A549 treated with CORT108297 at 1 μM for 4 hours (cell line): ENCODE results near the gene DTX3L. TPM values are rescaled to one million over a fixed set of nuclear protein-coding genes. Genes with fewer than 3 reads are reported as not detected.

Source experiments
- total RNA-seq: library from RNA; stranded (reverse); fragments of 200-300 nt; extraction: Qiagen RNA extraction; gene quantifications from 5 replicates; pipeline ENCODE4 v1.2.3, GENCODE V29; 2022

The DTX3L gene
- 6.7 to 9.8 TPM (median 7.6 TPM) in 5 replicates for total RNA-seq

DNA sequence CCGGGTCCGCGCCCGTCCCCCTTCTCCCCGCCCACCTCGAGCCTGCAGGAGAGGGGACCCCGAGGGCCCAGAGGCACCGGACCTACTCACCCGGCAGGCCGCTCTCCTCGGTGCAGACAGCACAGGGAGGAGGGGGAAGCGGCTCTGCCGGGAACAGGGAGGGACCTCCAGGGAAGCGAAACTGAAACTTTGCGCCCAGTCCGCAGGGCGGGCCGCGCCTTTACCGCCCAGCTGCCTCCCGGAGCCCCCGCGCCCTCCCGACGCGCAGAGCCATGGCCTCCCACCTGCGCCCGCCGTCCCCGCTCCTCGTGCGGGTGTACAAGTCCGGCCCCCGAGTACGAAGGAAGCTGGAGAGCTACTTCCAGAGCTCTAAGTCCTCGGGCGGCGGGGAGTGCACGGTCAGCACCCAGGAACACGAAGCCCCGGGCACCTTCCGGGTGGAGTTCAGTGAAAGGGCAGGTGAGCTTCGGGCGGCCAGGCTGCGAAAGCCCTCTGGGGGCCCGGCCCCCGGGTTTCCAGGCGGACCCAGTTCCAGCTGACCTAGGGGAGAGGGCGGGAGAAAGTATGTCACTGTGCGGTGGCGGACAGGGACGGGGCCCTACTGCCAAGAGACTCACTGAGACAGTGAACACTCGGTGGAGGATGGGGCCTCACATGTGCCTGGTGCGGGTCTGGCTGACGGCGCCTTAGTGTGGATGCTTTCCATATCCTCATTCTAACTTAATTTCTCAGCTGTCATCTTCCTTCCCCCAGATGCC is at the start of gene DTX3L, which contains the start of gene PARP9:
Gene DTX3L, plus strand, starts transcription at position 184 of the 758 bp plus-strand sequence. Its CDS starts 89 bp downstream, at position 273.
Gene PARP9, minus strand, starts transcription at position 146 of the 758 bp plus-strand sequence. CDS start 4,680 bp downstream, outside the sequence.

DNA sequence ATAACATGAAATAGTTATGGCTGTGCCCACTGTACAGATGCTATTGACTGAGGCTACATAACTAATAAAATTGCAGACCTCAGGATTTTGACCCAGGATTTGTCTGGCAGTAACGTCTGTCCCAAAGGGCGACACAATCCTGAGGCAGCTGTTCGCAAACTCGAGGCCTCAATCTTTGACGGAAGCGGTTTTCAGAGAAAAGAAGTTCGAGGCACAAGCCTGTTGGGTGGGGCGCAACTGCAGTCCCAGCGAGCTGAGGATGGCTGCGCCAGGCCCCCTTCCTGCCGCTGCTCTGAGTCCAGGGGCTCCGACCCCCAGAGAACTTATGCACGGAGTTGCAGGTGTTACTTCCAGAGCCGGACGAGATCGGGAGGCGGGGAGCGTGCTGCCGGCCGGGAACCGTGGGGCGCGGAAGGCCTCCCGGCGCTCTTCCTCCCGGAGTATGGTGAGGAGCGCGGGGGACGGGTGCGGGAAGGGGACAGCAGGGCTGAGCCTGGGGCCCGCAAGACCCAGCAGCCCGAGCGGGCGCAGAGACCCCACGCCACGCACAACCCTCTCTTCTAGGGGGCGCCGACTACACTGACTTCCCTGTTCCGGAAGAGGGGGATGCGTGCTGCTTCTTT is 13.4 kb downstream of the DTX3L start, which contains the start of gene PARP15:
Gene PARP15, plus strand, starts transcription at position 242 of the 623 bp plus-strand sequence. Its CDS starts 18 bp downstream, at position 260.

Other genes starting within 250 kb of the DTX3L start
- 0.82 to 1.2 TPM (median 1.0 TPM) in 5 replicates for gene CSTA, start 239.1 kb upstream of the DTX3L start, total RNA-seq
- 45.8 to 71.8 TPM (median 47.6 TPM) in 5 replicates for gene MIX23, start 181.1 kb upstream of the DTX3L start, total RNA-seq
- 30.4 to 35.8 TPM (median 35.0 TPM) in 5 replicates for gene FAM162A, start 180.2 kb upstream of the DTX3L start, total RNA-seq
- 3.0 to 3.9 TPM (median 3.5 TPM) in 5 replicates for gene WDR5B, start 148.3 kb upstream of the DTX3L start, total RNA-seq
- gene KPNA1, start 49.4 kb upstream of the DTX3L start, total RNA-seq = 53.8 to 63.8 TPM (median 61.2 TPM) in 5 replicates
- 5.1 to 6.3 TPM (median 5.2 TPM) in 5 replicates for gene PARP9, start within 50 bp of the DTX3L start, total RNA-seq
- gene PARP15, start 13.3 kb downstream of the DTX3L start, total RNA-seq = not detected in 5 replicates
- gene PARP14, start 116.5 kb downstream of the DTX3L start, total RNA-seq = 7.9 to 11.8 TPM (median 9.1 TPM) in 5 replicates
- 5.9 to 6.5 TPM (median 6.0 TPM) in 5 replicates for gene HSPBAP1, start 229.5 kb downstream of the DTX3L start, total RNA-seq
- gene SLC49A4, start 230.7 kb downstream of the DTX3L start, total RNA-seq = 13.1 to 16.5 TPM (median 14.5 TPM) in 5 replicates